ENCODE measurements around the gene ADRB1.

ADRB1 gene

GRCh38 chr10:114035791-114036190 is 7.9 kb upstream of the ADRB1 start:
- Mint-ChIP-seq H3K27me3 (no peaks in the 10 kb centered on the region), H3K27ac (peak overlapping the region; percentile 81), H3K9me3 (no peaks in the 10 kb centered on the region), H3K4me1 (peaks cover 19% of the 10 kb centered on the region), H3K36me3 (no peaks in the 10 kb centered on the region), H3K4me3 (no peak overlapping the region)
- ATAC-seq: no peak

DNA sequence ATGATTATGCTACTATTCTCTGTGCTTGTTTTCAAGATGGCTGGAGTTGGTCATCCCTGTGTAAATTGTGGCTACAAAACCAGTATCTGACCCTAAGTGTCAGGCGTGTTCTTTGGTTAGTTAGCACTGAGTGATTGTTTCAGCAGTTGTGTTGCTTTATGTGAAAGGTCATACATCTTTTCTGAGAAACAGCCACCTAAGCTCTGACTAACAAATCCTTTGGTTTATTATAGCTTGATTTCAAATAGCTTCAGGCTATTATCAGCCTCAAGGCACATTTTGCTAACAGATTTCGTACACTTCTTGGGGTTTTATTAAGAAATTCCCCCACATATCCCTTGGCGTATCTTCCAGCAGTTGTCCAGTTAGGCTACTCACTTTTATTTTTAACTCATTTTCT is 4.8 kb upstream of the ADRB1 start:
- ATAC-seq: no peak
- Mint-ChIP-seq H3K4me3 (no peak overlapping the region), H3K27me3 (no peaks in the 10 kb centered on the region), H3K27ac (no peak overlapping the region), H3K36me3 (no peaks in the 10 kb centered on the region), H3K4me1 (peaks cover 28% of the 10 kb centered on the region), H3K9me3 (no peaks in the 10 kb centered on the region)

GRCh38 chr10:114041166-114041565 is 2.5 kb upstream of the ADRB1 start:
- Mint-ChIP-seq H3K4me1 (peaks cover 24% of the 10 kb centered on the region), H3K27ac (no peak overlapping the region), H3K36me3 (peaks cover 8% of the 10 kb centered on the region), H3K9me3 (no peaks in the 10 kb centered on the region), H3K27me3 (peaks cover 21% of the 10 kb centered on the region), H3K4me3 (no peak overlapping the region)
- no peak for ATAC-seq

DNA sequence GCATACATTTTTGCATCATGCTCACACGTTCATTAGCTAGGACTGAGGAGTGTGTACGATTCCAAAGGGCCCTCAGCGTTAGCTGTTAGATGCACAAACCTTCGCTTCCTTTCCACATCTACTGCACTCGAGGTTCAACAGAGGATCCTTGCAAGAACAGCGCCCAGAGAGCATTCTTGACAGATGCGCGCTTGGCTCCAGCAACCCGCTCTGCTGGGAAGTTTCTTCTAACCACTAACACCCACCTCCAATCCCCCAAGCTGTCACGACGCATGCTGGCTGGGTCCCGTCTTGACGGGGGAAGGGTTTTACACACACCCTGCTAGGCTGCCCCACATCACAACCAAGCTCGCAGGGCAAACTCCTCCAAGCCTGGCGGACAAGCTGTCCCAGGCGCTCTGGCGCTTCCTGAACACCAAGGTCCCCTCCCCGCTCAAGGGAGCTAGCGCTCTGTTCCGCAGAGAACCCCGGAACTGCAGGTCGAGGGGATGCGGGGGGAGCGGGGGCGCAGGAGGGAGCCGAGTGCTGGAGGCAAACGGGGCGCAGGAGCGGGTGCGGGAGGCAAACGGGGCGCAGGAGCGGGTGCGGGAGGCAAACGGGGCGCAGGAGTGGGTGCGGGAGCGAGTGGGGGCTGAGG is 653 bp upstream of the ADRB1 start:
- ATAC-seq: peak; percentile 67
- no peaks in the 10 kb centered on the region for H3K9me3 Mint-ChIP-seq
- peaks cover 8% of the 10 kb centered on the region for H3K36me3 Mint-ChIP-seq
- H3K27ac Mint-ChIP-seq: peak overlapping the region; percentile 59
- peaks cover 28% of the 10 kb centered on the region for H3K4me1 Mint-ChIP-seq
- peaks cover 23% of the 10 kb centered on the region for H3K27me3 Mint-ChIP-seq
- H3K4me3 Mint-ChIP-seq: peak overlapping the region; percentile 87

DNA sequence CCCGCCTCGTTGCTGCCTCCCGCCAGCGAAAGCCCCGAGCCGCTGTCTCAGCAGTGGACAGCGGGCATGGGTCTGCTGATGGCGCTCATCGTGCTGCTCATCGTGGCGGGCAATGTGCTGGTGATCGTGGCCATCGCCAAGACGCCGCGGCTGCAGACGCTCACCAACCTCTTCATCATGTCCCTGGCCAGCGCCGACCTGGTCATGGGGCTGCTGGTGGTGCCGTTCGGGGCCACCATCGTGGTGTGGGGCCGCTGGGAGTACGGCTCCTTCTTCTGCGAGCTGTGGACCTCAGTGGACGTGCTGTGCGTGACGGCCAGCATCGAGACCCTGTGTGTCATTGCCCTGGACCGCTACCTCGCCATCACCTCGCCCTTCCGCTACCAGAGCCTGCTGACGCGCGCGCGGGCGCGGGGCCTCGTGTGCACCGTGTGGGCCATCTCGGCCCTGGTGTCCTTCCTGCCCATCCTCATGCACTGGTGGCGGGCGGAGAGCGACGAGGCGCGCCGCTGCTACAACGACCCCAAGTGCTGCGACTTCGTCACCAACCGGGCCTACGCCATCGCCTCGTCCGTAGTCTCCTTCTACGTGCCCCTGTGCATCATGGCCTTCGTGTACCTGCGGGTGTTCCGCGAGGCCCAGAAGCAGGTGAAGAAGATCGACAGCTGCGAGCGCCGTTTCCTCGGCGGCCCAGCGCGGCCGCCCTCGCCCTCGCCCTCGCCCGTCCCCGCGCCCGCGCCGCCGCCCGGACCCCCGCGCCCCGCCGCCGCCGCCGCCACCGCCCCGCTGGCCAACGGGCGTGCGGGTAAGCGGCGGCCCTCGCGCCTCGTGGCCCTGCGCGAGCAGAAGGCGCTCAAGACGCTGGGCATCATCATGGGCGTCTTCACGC is 825 bp downstream of the ADRB1 start:
- Mint-ChIP-seq H3K27ac (peak overlapping the region; percentile 77), H3K4me3 (peak overlapping the region; percentile 78), H3K27me3 (peaks cover 31% of the 10 kb centered on the region), H3K4me1 (peaks cover 28% of the 10 kb centered on the region), H3K9me3 (no peaks in the 10 kb centered on the region), H3K36me3 (peaks cover 8% of the 10 kb centered on the region)
- ATAC-seq: no peak

- peaks cover 31% of the 10 kb centered on the region for H3K27me3 Mint-ChIP-seq
- H3K9me3 Mint-ChIP-seq: no peaks in the 10 kb centered on the region
- peak overlapping the region; percentile 81 for H3K4me3 Mint-ChIP-seq
- H3K27ac Mint-ChIP-seq: peak overlapping the region; percentile 77
- H3K4me1 Mint-ChIP-seq: peaks cover 28% of the 10 kb centered on the region
- H3K36me3 Mint-ChIP-seq: peaks cover 8% of the 10 kb centered on the region
- ATAC-seq: peak; percentile 47
These were observed 1.7 kb downstream of the ADRB1 start for GRCh38 chr10:114045136-114046086.

DNA sequence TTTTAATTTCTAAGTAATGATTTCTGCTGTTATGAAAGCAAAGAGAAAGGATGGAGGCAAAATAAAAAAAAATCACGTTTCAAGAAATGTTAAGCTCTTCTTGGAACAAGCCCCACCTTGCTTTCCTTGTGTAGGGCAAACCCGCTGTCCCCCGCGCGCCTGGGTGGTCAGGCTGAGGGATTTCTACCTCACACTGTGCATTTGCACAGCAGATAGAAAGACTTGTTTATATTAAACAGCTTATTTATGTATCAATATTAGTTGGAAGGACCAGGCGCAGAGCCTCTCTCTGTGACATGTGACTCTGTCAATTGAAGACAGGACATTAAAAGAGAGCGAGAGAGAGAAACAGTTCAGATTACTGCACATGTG is 2.4 kb downstream of the ADRB1 start:
- peak overlapping the region; percentile 77 for H3K27ac Mint-ChIP-seq
- ATAC-seq: no peak
- H3K4me3 Mint-ChIP-seq: peak overlapping the region; percentile 81
- no peaks in the 10 kb centered on the region for H3K9me3 Mint-ChIP-seq
- H3K27me3 Mint-ChIP-seq: peaks cover 31% of the 10 kb centered on the region
- H3K36me3 Mint-ChIP-seq: peaks cover 8% of the 10 kb centered on the region
- peaks cover 28% of the 10 kb centered on the region for H3K4me1 Mint-ChIP-seq

- H3K27me3 Mint-ChIP-seq: peaks cover 31% of the 10 kb centered on the region
- ATAC-seq: no peak
- peaks cover 8% of the 10 kb centered on the region for H3K36me3 Mint-ChIP-seq
- peaks cover 20% of the 10 kb centered on the region for H3K4me1 Mint-ChIP-seq
- no peak overlapping the region for H3K4me3 Mint-ChIP-seq
- no peaks in the 10 kb centered on the region for H3K9me3 Mint-ChIP-seq
- no peak overlapping the region for H3K27ac Mint-ChIP-seq
These were observed 4.8 kb downstream of the ADRB1 start for GRCh38 chr10:114048472-114048871.

DNA sequence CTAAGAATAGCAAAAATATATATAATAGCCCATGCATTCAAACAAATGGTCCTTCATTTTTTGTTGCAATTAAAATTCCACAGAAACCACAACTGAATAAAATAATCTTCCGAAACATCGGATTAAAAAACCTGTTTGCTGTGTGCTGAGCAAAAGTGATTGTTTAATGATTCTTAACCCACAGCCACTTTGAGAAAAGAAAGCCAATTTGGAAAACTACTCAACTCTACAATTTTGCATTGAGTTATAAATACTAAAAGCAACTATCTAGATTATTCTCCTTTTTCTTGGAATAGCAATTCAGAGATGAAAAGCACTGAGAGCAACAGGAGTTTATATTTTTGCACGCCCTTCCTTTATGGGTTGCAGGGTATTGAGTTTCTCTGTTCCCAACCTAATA is 8.0 kb downstream of the ADRB1 start:
- peaks cover 8% of the 10 kb centered on the region for H3K4me1 Mint-ChIP-seq
- no peaks in the 10 kb centered on the region for H3K36me3 Mint-ChIP-seq
- no peak for ATAC-seq
- H3K27ac Mint-ChIP-seq: no peak overlapping the region
- no peak overlapping the region for H3K4me3 Mint-ChIP-seq
- no peaks in the 10 kb centered on the region for H3K9me3 Mint-ChIP-seq
- H3K27me3 Mint-ChIP-seq: peaks cover 8% of the 10 kb centered on the region

- peaks cover 8% of the 10 kb centered on the region for H3K27me3 Mint-ChIP-seq
- no peaks in the 10 kb centered on the region for H3K9me3 Mint-ChIP-seq
- H3K4me3 Mint-ChIP-seq: no peak overlapping the region
- ATAC-seq: no peak
- no peak overlapping the region for H3K27ac Mint-ChIP-seq
- no peaks in the 10 kb centered on the region for H3K36me3 Mint-ChIP-seq
- peaks cover 8% of the 10 kb centered on the region for H3K4me1 Mint-ChIP-seq
These were observed 8.6 kb downstream of the ADRB1 start for GRCh38 chr10:114052255-114052654.

DNA sequence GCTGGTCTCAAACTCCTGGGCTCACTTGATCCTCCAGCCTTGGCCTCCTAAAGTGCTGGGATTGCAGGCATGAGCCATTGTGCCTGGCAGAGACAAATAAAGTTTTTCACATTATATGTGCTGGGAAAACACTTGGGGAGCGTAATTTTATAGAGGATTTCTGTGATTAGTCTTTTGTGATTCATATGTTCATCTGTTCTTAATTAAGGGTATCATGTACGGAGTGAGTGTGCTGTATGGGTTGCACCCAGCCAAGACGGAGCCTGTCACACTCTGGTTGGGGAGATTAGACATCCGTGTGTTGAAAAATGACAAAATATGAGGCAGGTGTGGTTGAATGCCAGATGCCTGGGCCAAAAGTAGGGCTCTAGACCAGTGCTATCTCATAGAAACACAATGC is 10.3 kb downstream of the ADRB1 start:
- no peak for ATAC-seq
- no peaks in the 10 kb centered on the region for H3K27me3 Mint-ChIP-seq
- H3K36me3 Mint-ChIP-seq: no peaks in the 10 kb centered on the region
- H3K4me1 Mint-ChIP-seq: no peaks in the 10 kb centered on the region
- H3K27ac Mint-ChIP-seq: no peak overlapping the region
- H3K9me3 Mint-ChIP-seq: no peaks in the 10 kb centered on the region
- H3K4me3 Mint-ChIP-seq: no peak overlapping the region

DNA sequence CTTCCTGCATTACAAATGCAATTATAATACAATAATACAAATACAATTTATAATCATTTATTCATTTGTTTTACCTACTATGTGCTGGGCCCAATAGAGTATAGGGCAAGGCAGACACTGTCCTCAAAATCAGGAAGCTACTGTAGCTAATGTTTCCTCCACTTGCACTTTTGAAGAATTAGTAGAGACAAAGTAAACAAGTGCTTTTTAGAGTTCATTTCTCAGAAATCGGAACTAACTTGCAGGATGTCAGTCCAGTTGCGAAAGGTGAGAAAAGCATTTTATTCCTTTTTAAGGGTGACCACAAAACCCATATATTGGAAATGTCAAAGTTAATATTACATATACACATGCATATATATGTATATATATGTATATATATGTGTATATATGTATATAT is 14.2 kb downstream of the ADRB1 start:
- H3K27me3 Mint-ChIP-seq: no peaks in the 10 kb centered on the region
- no peaks in the 10 kb centered on the region for H3K36me3 Mint-ChIP-seq
- ATAC-seq: no peak
- no peaks in the 10 kb centered on the region for H3K9me3 Mint-ChIP-seq
- H3K4me3 Mint-ChIP-seq: no peak overlapping the region
- no peak overlapping the region for H3K27ac Mint-ChIP-seq
- peaks cover 1% of the 10 kb centered on the region for H3K4me1 Mint-ChIP-seq

DNA sequence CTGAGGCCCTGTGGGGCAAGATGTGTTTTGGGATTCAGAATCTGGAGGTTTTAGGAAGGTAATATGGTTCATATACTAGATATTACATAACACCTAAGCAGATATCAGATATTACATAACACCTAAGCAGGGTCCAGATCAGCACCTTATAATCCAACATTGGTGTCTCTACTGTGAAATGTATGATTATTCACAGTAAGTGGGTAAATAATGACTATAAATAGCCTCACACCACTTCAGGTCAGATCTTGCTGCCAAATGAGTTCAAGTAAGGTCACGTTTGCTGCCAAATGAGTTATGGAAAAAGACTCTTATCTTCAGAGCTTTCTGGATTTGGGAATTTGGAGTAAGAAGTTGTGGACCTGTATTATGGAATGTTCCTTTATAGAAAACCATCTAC is 14.6 kb downstream of the ADRB1 start:
- no peak overlapping the region for H3K4me3 Mint-ChIP-seq
- no peak for ATAC-seq
- H3K4me1 Mint-ChIP-seq: peaks cover 5% of the 10 kb centered on the region
- no peaks in the 10 kb centered on the region for H3K27me3 Mint-ChIP-seq
- no peaks in the 10 kb centered on the region for H3K36me3 Mint-ChIP-seq
- H3K27ac Mint-ChIP-seq: no peak overlapping the region
- no peaks in the 10 kb centered on the region for H3K9me3 Mint-ChIP-seq

DNA sequence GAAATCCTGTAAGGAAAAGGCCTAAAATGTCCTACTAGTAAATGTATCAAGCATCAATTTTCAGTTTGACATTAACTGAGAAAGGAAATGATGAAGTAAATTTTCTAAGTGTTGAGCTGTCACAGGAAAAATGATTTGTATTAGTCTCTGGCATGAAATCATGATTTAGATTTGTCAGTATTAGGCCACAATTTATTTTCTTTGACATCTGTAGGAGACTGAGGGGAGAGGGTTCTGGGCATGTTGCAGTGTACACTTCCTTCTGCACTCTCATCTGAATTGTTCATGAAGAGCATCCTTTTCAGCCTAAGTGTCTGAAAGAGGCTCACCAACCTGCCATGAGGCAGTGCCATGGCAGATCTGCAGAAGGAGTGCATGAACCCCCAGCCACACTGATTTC is 15.9 kb downstream of the ADRB1 start:
- no peaks in the 10 kb centered on the region for H3K36me3 Mint-ChIP-seq
- no peak overlapping the region for H3K27ac Mint-ChIP-seq
- no peaks in the 10 kb centered on the region for H3K27me3 Mint-ChIP-seq
- H3K4me3 Mint-ChIP-seq: no peak overlapping the region
- H3K4me1 Mint-ChIP-seq: peaks cover 10% of the 10 kb centered on the region
- no peaks in the 10 kb centered on the region for H3K9me3 Mint-ChIP-seq
- ATAC-seq: no peak

DNA sequence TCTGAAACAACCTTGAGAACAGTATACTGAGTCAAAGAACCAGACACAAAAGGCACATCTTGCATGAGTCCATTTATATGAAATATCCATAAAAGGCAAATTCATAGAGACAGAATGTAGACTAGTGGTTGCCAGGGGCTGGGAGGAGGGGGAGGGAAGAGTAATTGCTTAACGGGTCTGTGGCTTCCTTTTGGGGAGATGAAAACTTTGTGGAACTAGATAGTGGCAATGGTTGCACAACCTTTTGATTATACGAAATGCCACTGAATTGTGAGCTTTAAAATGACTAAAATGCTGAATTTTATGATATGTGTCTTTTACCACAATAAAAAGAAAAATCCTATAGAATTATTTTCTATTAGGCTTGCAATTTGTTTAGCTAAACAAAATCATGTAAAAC is 16.8 kb downstream of the ADRB1 start:
- Mint-ChIP-seq H3K36me3 (no peaks in the 10 kb centered on the region), H3K27me3 (no peaks in the 10 kb centered on the region), H3K27ac (no peak overlapping the region), H3K9me3 (no peaks in the 10 kb centered on the region), H3K4me3 (no peak overlapping the region), H3K4me1 (peaks cover 10% of the 10 kb centered on the region)
- ATAC-seq: no peak
